Activated CD8-positive, alpha-beta T cell treated with anti-CD3 and anti-CD28 coated beads for 36 hours (primary cell): ENCODE results near the gene METTL25. TPM values are rescaled to one million over a fixed set of nuclear protein-coding genes. Genes with fewer than 3 reads are reported as not detected.

ENCODE experiments used
- ATAC-seq: fragments of 200-7000 bp; cut with Tn5 transposase; one replicate; pipeline ENCODE4 v1.10.0; 2021; ENCODE audit warnings: mild to moderate bottlenecking, moderate library complexity
- CTCF ChIA-PET: fragments of 350-600 bp; sonication (Branson Sonifier 250); formaldehyde crosslinking; loops from one replicate; lab custom pipeline; 2021; ENCODE audit warnings: antibody characterized with exemption; lab: Charles Lee
- POLR2A ChIA-PET: fragments of 350-600 bp; sonication (Branson Sonifier 250); formaldehyde crosslinking; loops from one replicate; lab custom pipeline; 2021; ENCODE audit warnings: antibody characterized with exemption; lab: Charles Lee
- DNase-seq: peaks from one replicate; pipeline ENCODE4 v3.0.0-alpha.2; 2020
- H3K27ac Mint-ChIP-seq: one replicate; pipeline ENCODE4 v1.8.0; 2021; ENCODE audit warnings: mild to moderate bottlenecking, mixed read lengths
- H3K27me3 Mint-ChIP-seq: one replicate; pipeline ENCODE4 v1.8.0; 2021; ENCODE audit warnings: mixed read lengths
- H3K36me3 Mint-ChIP-seq: one replicate; pipeline ENCODE4 v1.8.0; 2021; ENCODE audit warnings: low read depth, mixed read lengths
- H3K4me1 Mint-ChIP-seq: one replicate; pipeline ENCODE4 v1.8.0; 2021; ENCODE audit warnings: low read depth, mixed read lengths
- H3K4me3 Mint-ChIP-seq: one replicate; pipeline ENCODE4 v1.8.0; 2021; ENCODE audit warnings: mild to moderate bottlenecking, moderate library complexity, mixed read lengths
- H3K9me3 Mint-ChIP-seq: one replicate; pipeline ENCODE4 v1.8.0; 2021; ENCODE audit warnings: mixed read lengths
- intact Hi-C: fragments of 100-400 bp; cut with micrococcal nuclease; formaldehyde crosslinking; loops from one replicate; pipeline ENCODE4 v1.10.0; 2022
- total RNA-seq, 2 experiments: library from RNA; stranded (reverse); gene quantifications; one replicate each; pipeline ENCODE4 v1.2.3, GENCODE V29; 2021
- TF ChIP-seq, protein P1 (sequence below): fragments of 200-600 bp; IDR thresholded peaks from one replicate; pipeline ENCODE4 v1.8.0; 2022; ENCODE audit warnings: antibody characterized with exemption, mild to moderate bottlenecking

The METTL25 gene
- total RNA-seq, 2 experiments from 2014 or later = 4.6 to 6.6 TPM

DNA sequence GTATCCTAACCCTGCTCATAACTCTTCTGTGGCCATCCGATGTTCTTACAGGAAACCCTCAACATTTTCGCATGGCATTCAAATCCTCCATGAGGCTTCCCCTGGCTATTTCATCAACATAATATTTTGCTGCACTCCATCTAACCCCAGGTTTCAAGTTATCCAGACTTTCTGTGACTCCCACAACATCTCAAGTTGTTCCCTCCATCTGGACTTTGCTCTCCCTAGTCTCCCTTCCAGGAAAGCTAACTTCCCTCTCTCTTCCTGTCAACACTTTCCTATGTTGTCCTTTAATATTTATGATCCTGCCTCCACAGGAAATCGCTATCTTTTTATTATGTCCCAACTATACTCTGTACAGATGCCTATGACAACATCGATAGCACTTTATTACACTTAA is 146.1 kb downstream of the METTL25 start:
- Mint-ChIP-seq H3K9me3 (no peaks in the 10 kb centered on the region), H3K27ac (no peak overlapping the region), H3K27me3 (peaks cover 3% of the 10 kb centered on the region), H3K4me1 (no peaks in the 10 kb centered on the region), H3K4me3 (no peak overlapping the region), H3K36me3 (no peaks in the 10 kb centered on the region)
- ChIA-PET POLR2A (no interaction called here), CTCF (no interaction called here)
- ATAC-seq (no peak), DNase-seq (no peak)
- TF ChIP-seq, protein P1, sequence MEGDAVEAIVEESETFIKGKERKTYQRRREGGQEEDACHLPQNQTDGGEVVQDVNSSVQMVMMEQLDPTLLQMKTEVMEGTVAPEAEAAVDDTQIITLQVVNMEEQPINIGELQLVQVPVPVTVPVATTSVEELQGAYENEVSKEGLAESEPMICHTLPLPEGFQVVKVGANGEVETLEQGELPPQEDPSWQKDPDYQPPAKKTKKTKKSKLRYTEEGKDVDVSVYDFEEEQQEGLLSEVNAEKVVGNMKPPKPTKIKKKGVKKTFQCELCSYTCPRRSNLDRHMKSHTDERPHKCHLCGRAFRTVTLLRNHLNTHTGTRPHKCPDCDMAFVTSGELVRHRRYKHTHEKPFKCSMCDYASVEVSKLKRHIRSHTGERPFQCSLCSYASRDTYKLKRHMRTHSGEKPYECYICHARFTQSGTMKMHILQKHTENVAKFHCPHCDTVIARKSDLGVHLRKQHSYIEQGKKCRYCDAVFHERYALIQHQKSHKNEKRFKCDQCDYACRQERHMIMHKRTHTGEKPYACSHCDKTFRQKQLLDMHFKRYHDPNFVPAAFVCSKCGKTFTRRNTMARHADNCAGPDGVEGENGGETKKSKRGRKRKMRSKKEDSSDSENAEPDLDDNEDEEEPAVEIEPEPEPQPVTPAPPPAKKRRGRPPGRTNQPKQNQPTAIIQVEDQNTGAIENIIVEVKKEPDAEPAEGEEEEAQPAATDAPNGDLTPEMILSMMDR = no peak
- intact Hi-C loops = no loop called here

DNA sequence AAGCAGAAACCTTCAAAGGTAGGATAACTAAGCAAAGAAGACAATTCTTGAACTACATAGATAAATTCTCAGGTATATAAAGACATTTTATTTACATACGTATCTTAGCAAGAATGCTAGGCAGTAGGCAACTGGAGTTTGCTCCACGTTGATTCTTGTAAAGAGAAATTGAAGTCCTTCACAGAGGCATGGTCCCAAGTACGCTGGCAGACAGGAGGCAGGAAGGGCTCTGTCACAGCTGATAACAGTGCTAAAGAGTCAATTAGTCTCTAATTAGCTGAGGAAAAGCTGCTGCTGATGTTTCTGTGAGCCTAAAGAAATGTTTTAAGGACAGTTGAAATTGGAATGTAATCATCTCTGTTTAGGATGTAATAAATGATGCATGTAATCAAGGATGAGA is 146.8 kb downstream of the METTL25 start:
- H3K27ac Mint-ChIP-seq = no peak overlapping the region
- peaks cover 3% of the 10 kb centered on the region for H3K27me3 Mint-ChIP-seq
- ATAC-seq = no peak
- H3K4me1 Mint-ChIP-seq = no peaks in the 10 kb centered on the region
- ChIA-PET POLR2A (no interaction called here), CTCF (no interaction called here)
- intact Hi-C loops = no loop called here
- DNase-seq = no peak
- TF ChIP-seq, protein P1 = no peak
- H3K36me3 Mint-ChIP-seq = no peaks in the 10 kb centered on the region
- H3K9me3 Mint-ChIP-seq = no peaks in the 10 kb centered on the region
- H3K4me3 Mint-ChIP-seq = no peak overlapping the region

DNA sequence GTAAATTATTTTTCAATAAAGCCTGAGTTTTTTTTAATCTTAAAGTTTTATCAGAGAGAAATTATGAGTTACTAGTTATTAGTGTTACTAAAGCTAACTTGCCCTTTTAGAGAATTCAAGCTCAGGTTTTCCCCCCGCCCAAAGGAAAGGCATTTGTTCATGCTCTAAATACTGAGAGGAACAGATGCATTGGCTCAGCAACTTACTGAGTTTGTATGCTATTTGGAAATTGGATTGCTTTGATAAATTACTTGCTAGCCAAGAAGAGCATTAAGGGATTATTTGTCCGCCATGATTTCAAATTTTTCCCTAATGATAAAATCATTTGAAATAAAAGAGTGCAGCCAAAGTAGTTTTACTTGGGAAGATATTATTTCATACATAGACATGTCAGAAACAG is 149.4 kb downstream of the METTL25 start:
- Mint-ChIP-seq H3K36me3 (no peaks in the 10 kb centered on the region), H3K4me1 (no peaks in the 10 kb centered on the region), H3K27me3 (peaks cover 1% of the 10 kb centered on the region), H3K27ac (no peak overlapping the region), H3K9me3 (no peaks in the 10 kb centered on the region), H3K4me3 (no peak overlapping the region)
- intact Hi-C loops = no loop called here
- ATAC-seq (no peak), DNase-seq (no peak)
- TF ChIP-seq, protein P1 = no peak
- POLR2A ChIA-PET = no interaction called here
- CTCF ChIA-PET = no interaction called here

DNA sequence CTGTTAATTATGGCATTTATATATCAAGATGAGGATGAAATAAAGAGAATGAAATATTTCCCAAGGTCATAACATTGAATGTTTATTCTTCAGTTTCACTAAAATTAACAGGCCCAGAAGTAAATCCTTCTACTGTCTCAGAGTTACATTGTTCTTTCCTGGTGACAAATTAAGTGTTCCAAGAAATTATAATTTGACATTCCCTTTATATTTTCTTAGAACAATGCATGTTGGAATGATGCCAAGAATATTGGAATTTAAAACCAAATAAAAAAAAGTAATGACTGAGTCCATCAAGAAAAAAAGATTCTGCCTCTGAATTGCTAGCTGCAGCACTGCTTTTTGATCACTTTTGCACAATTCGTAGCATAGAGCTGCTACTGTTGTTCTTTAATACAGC is 152.1 kb downstream of the METTL25 start:
- Mint-ChIP-seq H3K4me3 (no peak overlapping the region), H3K9me3 (no peaks in the 10 kb centered on the region), H3K36me3 (no peaks in the 10 kb centered on the region), H3K27ac (no peak overlapping the region), H3K27me3 (no peaks in the 10 kb centered on the region), H3K4me1 (no peaks in the 10 kb centered on the region)
- intact Hi-C loops = no loop called here
- DNase-seq (no peak), ATAC-seq (no peak)
- CTCF ChIA-PET = no interaction called here
- TF ChIP-seq, protein P1 = no peak
- POLR2A ChIA-PET = no interaction called here

DNA sequence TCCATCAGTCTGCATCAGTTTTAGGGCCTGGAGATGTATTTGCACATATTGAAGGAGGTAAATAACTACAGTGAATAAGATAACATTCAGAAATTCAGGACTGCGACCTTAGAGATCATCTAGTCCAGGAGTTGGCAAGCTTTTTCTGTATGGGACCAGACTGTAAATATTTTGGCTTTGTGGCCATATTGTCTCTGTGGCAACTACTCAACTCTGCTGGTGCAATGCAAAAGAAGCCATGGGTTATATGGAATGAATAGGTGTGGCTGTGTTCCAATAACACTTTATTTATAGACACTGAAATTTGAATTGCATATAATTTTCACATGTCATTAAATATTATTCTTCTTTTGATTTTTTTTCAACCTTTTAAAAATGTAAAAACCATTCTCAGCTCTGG is 156.6 kb downstream of the METTL25 start:
- POLR2A ChIA-PET = no interaction called here
- TF ChIP-seq, protein P1 = no peak
- no peaks in the 10 kb centered on the region for H3K36me3 Mint-ChIP-seq
- CTCF ChIA-PET = no interaction called here
- no peaks in the 10 kb centered on the region for H3K9me3 Mint-ChIP-seq
- intact Hi-C loops = no loop called here
- H3K4me3 Mint-ChIP-seq = no peak overlapping the region
- ATAC-seq = no peak
- no peak overlapping the region for H3K27ac Mint-ChIP-seq
- H3K27me3 Mint-ChIP-seq = no peaks in the 10 kb centered on the region
- no peaks in the 10 kb centered on the region for H3K4me1 Mint-ChIP-seq
- no peak for DNase-seq
